Stimulated activated CD4-positive, alpha-beta T cell treated with anti-CD3 and anti-CD28 coated beads, Interleukin-15, amount 100 ng/mL, for 48 hours (primary cell): Measurements from ENCODE around the gene FXN.
"Not testable (repeated sequence)": the region's sequence is repeated elsewhere in the genome, so short reads cannot be mapped to it uniquely, and the experiment has no call there.

Source experiments
- DNase-seq, 2 donors: peaks; one replicate each; pipeline ENCODE4 v3.0.0-alpha.2; 2020; ENCODE audit warnings: low read depth in 2 of 2

The FXN gene

DNA sequence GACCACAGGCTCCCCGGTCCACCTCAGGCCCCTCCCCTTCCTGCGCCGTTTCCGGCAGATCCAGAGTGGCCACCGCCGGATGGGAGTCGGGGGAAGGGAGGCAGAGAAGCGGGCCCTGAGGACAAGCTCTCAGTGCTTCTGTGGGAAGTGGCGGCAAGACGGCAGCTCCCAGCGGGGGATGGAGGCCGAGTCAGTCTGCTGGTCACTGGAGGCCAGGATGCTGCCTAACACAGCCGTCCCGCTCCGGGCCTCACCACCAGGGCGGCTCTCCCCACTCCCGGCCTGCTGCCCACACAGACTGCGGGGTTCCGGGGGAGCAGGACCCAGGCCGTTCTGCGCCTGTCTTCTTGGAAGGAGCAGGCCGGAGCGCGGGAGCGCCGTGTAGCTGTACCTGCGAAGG is 31.4 kb downstream of the FXN start:
- DNase-seq, result no peak

DNA sequence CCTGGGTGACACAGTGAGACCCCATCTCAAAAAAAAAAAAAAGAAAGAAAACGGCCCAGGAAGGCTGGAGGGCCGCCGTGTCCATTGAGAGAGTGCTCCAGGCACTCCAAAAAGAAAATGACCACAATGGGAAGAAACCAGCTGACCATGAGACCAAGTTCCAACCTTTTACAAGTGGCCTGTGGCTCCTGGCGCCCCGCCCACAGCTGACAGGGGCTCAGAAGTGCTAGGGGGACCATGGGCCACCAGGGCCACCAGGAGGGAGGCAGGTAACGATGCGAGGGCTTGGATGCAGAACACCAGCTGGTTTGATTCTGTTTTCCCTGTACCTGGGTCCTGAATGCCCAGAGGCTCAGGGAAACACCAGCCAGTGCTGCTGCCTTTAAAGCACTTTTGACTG is 34.6 kb downstream of the FXN start:
- no peak for DNase-seq

- DNase-seq, result no peak
These were observed 35.5 kb downstream of the FXN start for GRCh38 chr9:69071059-69071458.

- DNase-seq, result no peak
These were observed 37.6 kb downstream of the FXN start for GRCh38 chr9:69073103-69073502.

DNA sequence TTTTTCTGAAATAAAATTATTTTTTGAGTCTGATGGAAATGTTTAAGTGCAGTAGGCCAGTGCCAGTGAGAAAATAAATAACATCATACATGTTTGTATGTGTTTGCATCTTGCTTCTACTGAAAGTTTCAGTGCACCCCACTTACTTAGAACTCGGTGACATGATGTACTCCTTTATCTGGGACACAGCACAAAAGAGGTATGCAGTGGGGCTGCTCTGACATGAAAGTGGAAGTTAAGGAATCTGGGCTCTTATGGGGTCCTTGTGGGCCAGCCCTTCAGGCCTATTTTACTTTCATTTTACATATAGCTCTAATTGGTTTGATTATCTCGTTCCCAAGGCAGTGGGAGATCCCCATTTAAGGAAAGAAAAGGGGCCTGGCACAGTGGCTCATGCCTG is 39.2 kb downstream of the FXN start:
- DNase-seq, result no peak

- DNase-seq, result no peak
These were observed 41.0 kb downstream of the FXN start for GRCh38 chr9:69076550-69076949.

GRCh38 chr9:69078069-69078468 is 42.5 kb downstream of the FXN start:
- no peak for DNase-seq

DNA sequence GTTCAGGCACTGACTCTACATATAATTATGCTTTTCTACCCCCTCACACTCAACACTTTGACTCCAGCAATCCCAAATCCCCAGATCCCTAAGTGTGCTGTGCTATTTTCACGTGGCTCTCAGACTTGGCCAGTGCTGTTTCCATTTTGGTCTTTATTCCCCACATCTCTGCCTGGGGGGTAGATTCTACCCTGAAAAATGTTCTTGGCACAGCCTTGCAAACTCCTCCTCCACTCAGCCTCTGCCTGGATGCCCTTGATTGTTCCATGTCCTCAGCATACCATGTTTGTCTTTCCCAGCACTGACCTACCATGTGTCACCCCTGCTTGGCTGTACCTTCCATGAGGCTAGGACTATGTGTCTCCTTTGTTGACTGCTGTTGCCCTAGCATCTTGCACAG is 43.0 kb downstream of the FXN start:
- DNase-seq, result no peak

DNA sequence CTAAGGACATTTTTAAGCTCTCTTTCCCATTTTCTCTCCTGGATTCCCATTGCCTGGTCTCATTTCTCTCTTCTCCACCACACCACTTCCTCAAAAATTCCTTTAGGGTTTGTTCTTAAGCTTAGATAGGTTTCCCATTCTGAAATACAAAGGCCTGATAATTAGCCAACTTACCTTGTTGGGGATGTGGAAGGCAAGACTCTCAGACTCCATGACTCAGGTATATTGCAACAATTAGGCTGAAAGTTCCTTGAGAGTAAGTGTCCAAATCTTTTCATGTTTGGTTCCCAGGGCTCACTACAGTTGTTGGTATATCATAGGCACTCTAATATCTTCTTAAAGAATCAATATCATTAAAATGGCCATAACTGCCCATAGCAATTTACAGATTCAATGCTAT is 43.6 kb downstream of the FXN start:
- no peak for DNase-seq

- no peak for DNase-seq
These were observed 45.7 kb downstream of the FXN start for GRCh38 chr9:69081261-69081660.

- no peak for DNase-seq
These were observed 47.8 kb downstream of the FXN start for GRCh38 chr9:69083321-69083720.

DNA sequence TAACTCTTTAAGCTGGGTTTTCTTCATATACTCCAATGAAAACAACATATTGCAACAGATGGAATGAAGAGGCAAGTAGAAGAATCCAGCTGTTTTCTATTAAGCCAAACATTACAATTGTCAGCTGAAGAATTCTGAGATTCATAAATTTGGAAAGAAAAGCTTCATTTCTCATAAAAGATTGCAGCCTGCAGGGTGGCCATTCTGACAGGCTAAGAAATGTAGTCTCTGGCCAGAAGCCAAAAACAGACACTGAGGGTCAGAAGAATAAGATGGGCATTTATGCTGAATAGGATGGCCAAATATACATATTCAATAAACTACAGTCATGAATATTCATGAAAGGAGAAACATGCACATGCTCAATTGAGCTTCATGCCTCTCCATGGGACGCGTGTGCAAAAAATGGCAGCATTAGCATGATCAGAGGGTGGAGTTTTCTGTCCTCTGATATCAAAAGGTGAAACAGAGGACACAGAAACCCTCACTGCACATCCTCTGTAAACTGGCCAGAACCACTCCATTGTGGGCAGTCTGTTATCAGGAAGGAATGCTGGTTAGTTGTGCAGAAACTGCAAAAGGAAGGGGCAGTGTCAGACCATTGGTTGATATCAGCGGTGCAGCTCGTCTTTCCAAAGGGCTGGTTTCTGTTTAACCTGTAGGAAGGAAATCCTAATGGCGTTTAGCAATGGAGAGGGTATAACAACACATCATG is 50.2 kb downstream of the FXN start:
- no peak for DNase-seq

DNA sequence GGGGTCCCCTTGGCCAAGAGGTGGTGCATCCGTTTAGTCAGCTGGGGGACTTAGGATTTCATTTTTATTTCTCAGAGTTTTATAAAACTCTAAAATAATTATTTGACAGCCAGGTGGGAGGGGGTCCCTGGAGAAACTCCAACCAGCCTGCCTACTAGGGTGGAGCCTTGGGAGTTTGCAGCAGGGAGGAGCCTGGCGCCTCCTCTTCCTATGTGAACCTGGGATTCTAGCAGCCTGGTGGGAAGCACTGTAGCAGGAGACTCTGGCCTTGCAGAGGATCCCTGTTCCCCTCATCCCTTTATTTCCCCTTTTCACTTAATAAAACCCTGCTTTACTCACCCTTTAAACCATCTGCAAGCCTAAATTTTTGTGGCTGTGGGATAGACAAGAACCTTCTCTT is 50.8 kb downstream of the FXN start:
- no peak for DNase-seq

GRCh38 chr9:69086769-69087168 is 51.2 kb downstream of the FXN start:
- no peak for DNase-seq

DNA sequence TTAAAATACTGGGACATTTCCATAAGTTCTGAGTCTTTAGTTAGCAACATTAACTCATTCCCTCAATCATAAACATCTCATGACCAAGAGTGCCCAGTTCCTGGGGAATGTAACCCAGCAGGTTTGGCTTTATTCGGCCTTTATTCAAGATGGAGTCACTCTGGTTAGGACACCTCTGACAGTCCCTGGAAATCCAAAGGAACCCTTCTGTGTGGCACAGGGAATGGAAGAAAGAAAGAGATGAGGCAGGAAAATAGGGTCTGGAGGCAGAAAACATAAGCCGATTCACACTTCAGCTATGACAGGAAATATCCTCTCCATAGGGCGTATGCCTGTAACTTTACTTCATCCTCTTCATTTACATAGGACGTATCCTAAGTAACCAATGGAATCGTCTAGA is 53.5 kb downstream of the FXN start:
- DNase-seq, result no peak

DNA sequence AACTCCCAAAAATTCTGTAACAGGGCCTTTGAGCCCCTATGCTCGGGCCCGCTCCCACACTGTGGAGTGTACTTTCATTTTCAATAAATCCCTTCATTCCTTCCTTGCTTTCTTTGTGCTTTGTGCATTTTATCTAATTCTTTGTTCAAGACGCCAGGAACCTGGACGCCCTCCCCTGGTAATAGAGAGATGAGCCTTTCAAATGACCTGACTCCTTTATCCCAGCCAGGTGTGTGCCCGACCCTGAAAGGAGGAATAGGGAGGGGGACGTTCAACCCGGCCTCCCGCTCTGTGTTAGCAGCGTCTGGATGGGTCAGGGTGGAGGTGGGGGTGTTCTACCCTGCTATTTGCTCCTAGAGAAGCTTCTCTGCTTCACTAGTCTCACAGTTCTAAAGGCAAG is 53.9 kb downstream of the FXN start:
- no peak for DNase-seq

GRCh38 chr9:69090140-69090750 is 54.7 kb downstream of the FXN start:
- DNase-seq, result no peak

- DNase-seq, result no peak
These were observed 55.4 kb downstream of the FXN start for GRCh38 chr9:69090946-69091345.

DNA sequence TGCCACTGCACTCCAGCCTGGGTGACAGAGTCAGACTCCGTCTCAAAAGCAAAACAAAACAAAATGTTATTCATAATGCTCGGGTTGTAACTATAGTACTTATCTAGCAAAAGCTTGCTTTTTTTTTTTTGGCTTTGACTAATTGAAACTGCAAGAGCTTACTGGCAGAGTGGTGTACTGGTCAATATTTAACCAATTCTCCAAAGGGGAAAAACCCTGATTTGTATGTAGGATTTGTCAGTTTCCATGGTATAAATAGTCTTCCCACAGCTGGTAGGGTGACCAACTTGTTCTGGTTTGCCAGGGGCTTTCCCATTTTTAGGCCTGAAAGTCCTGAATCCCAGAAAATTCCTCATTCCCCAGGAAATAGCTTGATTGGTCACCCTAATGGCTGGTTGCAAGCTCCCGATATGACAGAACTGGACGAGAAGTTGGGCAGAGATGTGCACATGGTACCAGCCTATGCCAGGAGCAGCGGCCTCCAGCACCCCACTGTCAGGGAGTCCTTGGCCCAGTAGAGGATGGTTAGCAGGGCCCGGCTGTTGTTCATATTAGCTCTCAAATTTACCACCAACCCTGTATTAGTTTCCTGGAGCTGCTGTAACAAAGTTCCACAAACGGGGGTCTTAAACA is 58.0 kb downstream of the FXN start:
- no peak for DNase-seq

GRCh38 chr9:69094361-69095135 is 59.0 kb downstream of the FXN start:
- not testable (repeated sequence) for DNase-seq

DNA sequence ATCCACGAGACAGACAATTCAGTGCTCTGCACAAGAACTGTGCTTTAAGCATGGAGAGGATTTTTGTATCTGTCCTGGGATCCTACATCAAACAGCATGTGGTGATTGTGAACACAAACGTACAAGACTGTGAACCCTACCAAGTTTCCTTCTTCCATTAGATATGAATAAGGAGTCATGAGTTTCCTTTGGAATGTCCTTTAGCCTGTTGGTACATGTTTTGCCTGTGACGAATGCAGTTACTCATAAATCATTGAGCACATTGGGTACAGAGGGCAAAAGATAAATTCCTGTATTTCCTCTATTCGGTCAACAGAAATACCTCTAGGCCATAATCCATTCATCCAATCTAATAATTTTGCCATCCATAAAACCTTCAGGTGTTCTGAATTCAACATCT is 61.5 kb downstream of the FXN start:
- no peak for DNase-seq

DNA sequence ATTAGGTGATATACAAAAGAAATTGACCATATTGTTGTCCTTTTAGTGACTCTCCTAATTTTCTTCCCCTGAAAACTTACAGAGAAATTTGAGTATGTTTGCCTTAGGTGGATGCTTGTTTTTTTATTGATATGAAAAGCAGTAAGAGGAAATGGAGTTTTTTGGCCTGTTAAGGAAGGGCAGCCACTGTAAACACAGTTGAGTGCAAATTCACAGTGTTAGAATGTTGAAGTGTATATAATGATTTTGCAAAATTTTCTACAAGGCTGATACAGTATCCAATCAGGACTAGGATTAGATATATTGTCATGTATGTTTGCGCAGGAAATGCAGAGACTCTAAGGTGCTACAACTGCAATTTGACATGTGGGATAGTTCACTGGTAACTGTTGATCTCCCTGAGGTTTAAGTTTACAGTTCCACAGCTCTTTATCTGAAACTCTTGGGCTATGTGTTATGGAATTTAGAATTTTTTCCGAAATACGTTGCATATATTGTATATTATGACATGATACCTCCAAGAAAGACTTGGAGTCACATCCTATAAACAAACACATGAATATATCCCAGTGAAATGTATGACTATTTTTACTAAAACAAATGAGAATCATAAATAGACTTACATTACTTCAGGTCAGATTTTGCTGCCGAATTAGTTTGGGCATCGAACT is 62.5 kb downstream of the FXN start:
- no peak for DNase-seq
